Kidney epithelial cell (primary cell): ENCODE data around the gene TTI1. TPM values are rescaled to one million over a fixed set of nuclear protein-coding genes. Genes with fewer than 3 reads are reported as not detected.

Experiments used
- DNase-seq: peaks from one replicate; pipeline ENCODE4 v3.0.0-alpha.2; 2010; ENCODE audit warnings: low read depth
- H3K27me3 ChIP-seq: 2 replicates; pipeline ENCODE4 v1.6.0; 2011; ENCODE audit warnings: low read length; ENCODE audit not compliant: control insufficient read depth, insufficient read depth
- H3K36me3 ChIP-seq: 2 replicates; pipeline ENCODE4 v1.5.1; 2011; ENCODE audit warnings: low read length; ENCODE audit not compliant: control insufficient read depth, insufficient read depth
- H3K4me3 ChIP-seq: 2 replicates; pipeline ENCODE4 v1.5.1; 2011; ENCODE audit warnings: low read depth, mild to moderate bottlenecking, control low read depth, low read length
- total RNA-seq: library from RNA; depleted of rRNA; stranded (reverse); fragments of >200 nt; gene quantifications from 2 replicates; pipeline ENCODE4 v1.2.3, GENCODE V29; 2015
- TF ChIP-seq, protein P1 (sequence below): IDR thresholded peaks from 2 replicates; pipeline ENCODE4 v1.5.1; 2011; ENCODE audit warnings: mild to moderate bottlenecking, moderate library complexity, low read length, control low read depth, inconsistent platforms; ENCODE audit not compliant: insufficient read depth, poor library complexity, severe bottlenecking

TTI1 gene
- total RNA-seq, 1 donor from 2014 or later = 18.8 TPM

DNA sequence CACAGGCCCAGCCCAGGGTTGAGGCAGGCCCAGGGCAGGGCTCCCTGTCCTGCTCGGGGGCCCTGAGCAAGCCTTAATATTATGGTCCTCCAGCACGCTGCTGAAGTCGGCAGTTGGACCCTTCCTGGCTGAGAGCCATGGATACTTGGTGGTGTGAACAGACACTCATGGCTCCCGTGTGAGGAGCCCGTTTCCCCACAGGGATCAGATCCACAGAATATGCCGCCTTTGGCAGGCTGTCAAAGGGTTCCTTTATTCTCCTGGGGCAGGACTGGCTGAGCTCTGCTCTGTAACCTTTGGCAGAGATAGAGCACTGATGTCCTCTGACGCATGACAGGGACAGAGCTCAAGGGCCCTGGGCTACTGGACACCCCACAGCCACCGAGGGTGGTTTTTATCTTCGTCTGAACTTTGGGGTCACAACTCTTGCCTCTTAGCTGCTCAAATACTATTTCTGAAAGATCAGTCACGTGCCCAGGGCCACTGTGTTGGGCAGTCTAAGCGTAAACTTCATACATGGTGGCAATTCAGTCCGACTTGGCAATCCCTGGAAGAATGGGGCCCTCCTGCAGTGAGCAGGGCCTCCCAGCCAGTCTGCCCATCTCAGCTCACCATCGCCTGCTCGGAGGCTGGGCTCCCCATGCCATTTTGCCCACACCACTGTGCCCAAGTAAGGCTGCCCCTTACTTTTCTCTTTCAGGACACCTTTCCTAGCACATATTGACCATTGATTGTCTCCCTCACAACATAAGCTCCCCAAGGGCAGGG lies 49.1 kb downstream of the TTI1 start:
- DNase-seq = no peak
- H3K36me3 ChIP-seq = no peaks in the 10 kb centered on the region
- H3K27me3 ChIP-seq = no peaks in the 10 kb centered on the region
- TF ChIP-seq, protein P1, sequence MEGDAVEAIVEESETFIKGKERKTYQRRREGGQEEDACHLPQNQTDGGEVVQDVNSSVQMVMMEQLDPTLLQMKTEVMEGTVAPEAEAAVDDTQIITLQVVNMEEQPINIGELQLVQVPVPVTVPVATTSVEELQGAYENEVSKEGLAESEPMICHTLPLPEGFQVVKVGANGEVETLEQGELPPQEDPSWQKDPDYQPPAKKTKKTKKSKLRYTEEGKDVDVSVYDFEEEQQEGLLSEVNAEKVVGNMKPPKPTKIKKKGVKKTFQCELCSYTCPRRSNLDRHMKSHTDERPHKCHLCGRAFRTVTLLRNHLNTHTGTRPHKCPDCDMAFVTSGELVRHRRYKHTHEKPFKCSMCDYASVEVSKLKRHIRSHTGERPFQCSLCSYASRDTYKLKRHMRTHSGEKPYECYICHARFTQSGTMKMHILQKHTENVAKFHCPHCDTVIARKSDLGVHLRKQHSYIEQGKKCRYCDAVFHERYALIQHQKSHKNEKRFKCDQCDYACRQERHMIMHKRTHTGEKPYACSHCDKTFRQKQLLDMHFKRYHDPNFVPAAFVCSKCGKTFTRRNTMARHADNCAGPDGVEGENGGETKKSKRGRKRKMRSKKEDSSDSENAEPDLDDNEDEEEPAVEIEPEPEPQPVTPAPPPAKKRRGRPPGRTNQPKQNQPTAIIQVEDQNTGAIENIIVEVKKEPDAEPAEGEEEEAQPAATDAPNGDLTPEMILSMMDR = no peak
- no peak overlapping the region for H3K4me3 ChIP-seq

DNA sequence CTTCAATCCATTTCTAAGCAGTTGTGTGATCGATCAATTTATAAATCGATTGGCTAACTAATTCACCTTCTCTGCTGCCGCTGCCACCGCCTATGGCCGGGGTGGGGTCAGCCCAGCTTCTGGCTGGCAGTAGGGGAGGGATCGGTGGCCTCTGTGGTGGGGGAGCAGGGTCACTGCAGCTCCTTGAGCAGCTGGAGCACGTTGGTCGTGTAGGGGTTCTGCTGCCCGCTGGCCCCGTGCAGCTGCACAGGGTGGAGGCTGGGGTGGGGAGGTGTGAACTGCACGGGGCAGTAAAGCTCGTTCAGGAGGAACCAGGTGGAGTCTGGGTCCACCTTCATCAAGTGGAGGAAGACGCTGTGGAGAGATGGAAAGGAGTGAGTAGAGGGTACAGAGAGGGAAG lies 50.0 kb downstream of the TTI1 start:
- Histone ChIP-seq H3K27me3 (no peaks in the 10 kb centered on the region), H3K4me3 (no peak overlapping the region), H3K36me3 (no peaks in the 10 kb centered on the region)
- DNase-seq = no peak
- TF ChIP-seq, protein P1 = no peak

DNA sequence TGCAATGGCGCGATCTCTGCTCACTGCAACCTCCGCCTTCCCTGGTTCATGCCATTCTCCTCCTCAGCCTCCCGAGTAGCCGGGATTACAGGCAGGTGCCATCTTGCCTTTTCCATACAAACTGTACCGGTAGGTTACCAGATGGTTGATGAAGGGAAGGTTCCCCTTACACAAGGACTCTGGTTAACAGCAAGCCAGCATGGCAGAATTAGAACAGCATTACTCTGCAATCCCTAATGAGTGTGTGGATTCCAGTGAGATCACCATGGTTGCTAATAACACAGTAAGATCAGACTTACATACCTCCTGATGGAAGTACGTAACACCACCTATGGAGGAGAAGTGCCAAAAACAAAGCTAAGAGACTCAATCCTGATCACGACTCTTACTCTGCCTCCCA lies 51.7 kb downstream of the TTI1 start:
- no peak overlapping the region for H3K4me3 ChIP-seq
- H3K27me3 ChIP-seq = peaks cover 6% of the 10 kb centered on the region
- DNase-seq = no peak
- TF ChIP-seq, protein P1 = no peak
- H3K36me3 ChIP-seq = no peaks in the 10 kb centered on the region

DNA sequence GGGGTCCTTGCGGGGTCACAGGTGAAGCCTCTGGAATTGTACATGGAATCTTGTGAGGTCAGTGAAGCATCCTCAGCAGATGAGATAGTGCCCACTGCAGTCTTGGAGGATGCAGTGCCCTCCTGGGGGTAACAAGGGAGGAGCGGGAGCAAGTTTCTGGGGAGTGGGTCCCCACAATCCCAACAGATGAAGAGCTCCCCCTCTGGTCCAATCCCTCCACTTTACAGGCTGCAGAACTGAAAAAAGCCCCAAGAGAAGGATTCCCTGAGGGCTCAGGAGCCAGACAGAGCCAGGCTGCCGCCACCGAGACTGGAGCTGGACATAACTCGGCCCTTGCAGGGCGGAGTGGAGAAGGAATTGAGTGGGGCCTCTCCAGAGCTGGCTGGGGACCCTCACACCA lies 52.4 kb downstream of the TTI1 start:
- Histone ChIP-seq H3K36me3 (no peaks in the 10 kb centered on the region), H3K27me3 (peaks cover 6% of the 10 kb centered on the region), H3K4me3 (no peak overlapping the region)
- DNase-seq = no peak
- TF ChIP-seq, protein P1 = no peak

DNA sequence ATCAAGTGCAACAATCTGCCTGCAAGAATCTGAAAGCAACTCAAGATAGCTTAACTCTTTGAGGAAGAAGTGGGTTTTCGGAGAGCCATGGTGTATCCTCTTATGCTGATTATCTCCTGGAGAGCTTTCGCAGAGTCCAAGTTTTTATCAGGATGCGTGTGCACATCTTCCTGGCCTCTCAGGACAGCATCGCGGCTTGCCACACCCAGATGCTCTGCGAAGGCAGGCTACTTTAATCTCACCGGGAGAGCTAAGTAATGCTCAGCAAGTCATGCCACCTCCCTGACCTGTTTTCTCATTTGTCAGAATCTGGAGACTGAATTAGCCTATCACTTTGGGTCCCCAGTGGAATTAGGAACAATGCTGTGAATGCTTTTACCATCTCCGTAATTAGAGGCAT lies 52.9 kb downstream of the TTI1 start:
- Histone ChIP-seq H3K4me3 (no peak overlapping the region), H3K27me3 (peaks cover 6% of the 10 kb centered on the region), H3K36me3 (no peaks in the 10 kb centered on the region)
- DNase-seq = no peak
- TF ChIP-seq, protein P1 = no peak
